MG63 (cell line): ENCODE measurements around the gene SCN10A. TPM values are rescaled to one million over a fixed set of nuclear protein-coding genes. Genes with fewer than 3 reads are reported as not detected.
A peak's percentile ranks its signal among the peaks of the same experiment; 100 is the strongest.

Source experiments
- DNase-seq: peaks from one replicate; pipeline ENCODE4 v3.0.0-alpha.2; 2020
- H3K27me3 ChIP-seq: fragments of 250-450 bp; sonication (Bioruptor Pico); 2 replicates; pipeline ENCODE4 v1.5.1; 2020; ENCODE audit warnings: mild to moderate bottlenecking, moderate library complexity
- H3K36me3 ChIP-seq: fragments of 250-450 bp; sonication (Bioruptor Pico); 2 replicates; pipeline ENCODE4 v1.5.1; 2020; ENCODE audit warnings: mild to moderate bottlenecking, moderate library complexity
- H3K4me3 ChIP-seq: fragments of 250-450 bp; sonication (Bioruptor Pico); 2 replicates; pipeline ENCODE4 v1.5.1; 2020; ENCODE audit warnings: mild to moderate bottlenecking, moderate library complexity
- H3K9me3 ChIP-seq: fragments of 250-450 bp; sonication (Bioruptor Pico); 2 replicates; pipeline ENCODE4 v1.5.1; 2020; ENCODE audit warnings: mild to moderate bottlenecking, moderate library complexity
- total RNA-seq: library from RNA; depleted of rRNA; stranded (reverse); fragments of >200 nt; shearing (Covaris generic); gene quantifications from 2 replicates; pipeline ENCODE4 v1.2.3, GENCODE V29; 2014; ENCODE audit warnings: low replicate concordance; rRNA removed

SCN10A gene
- total RNA-seq, 1 experiment from 2014 or later: not detected

GRCh38 chr3:38651153-38651789 lies 164.7 kb downstream of the SCN10A start:
- H3K36me3 ChIP-seq: no peaks in the 10 kb centered on the region
- H3K27me3 ChIP-seq: peaks cover 3% of the 10 kb centered on the region; the same call in 1 of the 2 replicates
- no peak overlapping the region for H3K4me3 ChIP-seq
- H3K9me3 ChIP-seq: no peaks in the 10 kb centered on the region
- DNase-seq: peak; percentile 36

GRCh38 chr3:38650248-38650951 lies 165.6 kb downstream of the SCN10A start:
- Histone ChIP-seq H3K36me3 (no peaks in the 10 kb centered on the region), H3K9me3 (no peaks in the 10 kb centered on the region), H3K27me3 (peaks cover 3% of the 10 kb centered on the region; the same call in 1 of the 2 replicates), H3K4me3 (no peak overlapping the region)
- DNase-seq: no peak

GRCh38 chr3:38649500-38650247 lies 166.3 kb downstream of the SCN10A start, which contains the start of gene SCN5A:
SCN5A (minus strand) TSS chr3:38649687; CDS start chr3:38633307, 16,380 bp downstream.
- Histone ChIP-seq H3K36me3 (no peaks in the 10 kb centered on the region), H3K9me3 (no peaks in the 10 kb centered on the region), H3K4me3 (peak within 1 kb of the TSS; percentile 37), H3K27me3 (peaks cover 3% of the 10 kb centered on the region; the same call in 1 of the 2 replicates)
- peak; percentile 28 for DNase-seq

- Histone ChIP-seq H3K36me3 (no peaks in the 10 kb centered on the region), H3K4me3 (peak overlapping the region; percentile 16; the same call in 1 of the 2 replicates), H3K9me3 (no peaks in the 10 kb centered on the region), H3K27me3 (peaks cover 3% of the 10 kb centered on the region; the same call in 1 of the 2 replicates)
- DNase-seq: no peak
Measured at GRCh38 chr3:38648659-38649499, 167.1 kb downstream of the SCN10A start.

GRCh38 chr3:38648024-38648658 lies 167.9 kb downstream of the SCN10A start:
- no peak for DNase-seq
- Histone ChIP-seq H3K36me3 (no peaks in the 10 kb centered on the region), H3K27me3 (peaks cover 3% of the 10 kb centered on the region; the same call in 1 of the 2 replicates), H3K4me3 (no peak overlapping the region), H3K9me3 (no peaks in the 10 kb centered on the region)

- Histone ChIP-seq H3K27me3 (peaks cover 3% of the 10 kb centered on the region; the same call in 1 of the 2 replicates), H3K4me3 (no peak overlapping the region)
Measured at GRCh38 chr3:38647217-38647970, 168.6 kb downstream of the SCN10A start.

More at GRCh38 chr3:38647217-38647970, 168.6 kb downstream of the SCN10A start:
- no peaks in the 10 kb centered on the region for H3K36me3 ChIP-seq
- H3K9me3 ChIP-seq: no peaks in the 10 kb centered on the region
- DNase-seq: no peak

Other genes starting within 250 kb of the SCN10A start
- not detected in 2 replicates for gene SCN5A, start 166.5 kb downstream of the SCN10A start, total RNA-seq
- gene SCN11A, start 235.7 kb upstream of the SCN10A start, total RNA-seq: not detected in 2 replicates
- 9.3 and 20.7 TPM in 2 replicates for gene WDR48, start 235.8 kb upstream of the SCN10A start, total RNA-seq